UCSD-AML1 (cell line): ENCODE data around the gene ZNF407.

ENCODE experiments used
- DNase-seq: peaks from one replicate; lab custom pipeline; 2025; ENCODE audit not compliant: unreplicated experiment; lab: John Stamatoyannopoulos, UW

Gene ZNF407

GRCh38 chr18:75041586-75041985 lies 443.9 kb downstream of the ZNF407 start:
- no peak for DNase-seq

DNA sequence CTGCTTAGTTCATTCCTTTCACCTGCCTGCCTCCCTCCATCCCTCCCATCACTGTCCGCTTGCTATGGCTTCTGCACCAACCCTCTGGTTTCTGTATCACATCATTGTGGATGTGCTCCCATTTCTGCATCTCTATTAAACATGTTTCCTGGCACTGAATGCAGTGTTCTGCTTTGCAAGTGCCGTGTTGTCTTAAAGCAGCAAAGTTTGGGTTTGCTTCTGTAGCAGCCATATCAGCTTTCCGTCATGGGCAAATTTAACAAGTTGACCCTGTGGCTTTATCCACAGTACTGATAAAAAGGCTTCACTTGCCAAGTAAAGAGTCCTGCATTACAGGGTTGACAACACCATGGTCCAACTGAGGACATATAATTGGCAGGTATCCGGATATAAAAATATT lies 445.8 kb downstream of the ZNF407 start:
- DNase-seq, result no peak

DNA sequence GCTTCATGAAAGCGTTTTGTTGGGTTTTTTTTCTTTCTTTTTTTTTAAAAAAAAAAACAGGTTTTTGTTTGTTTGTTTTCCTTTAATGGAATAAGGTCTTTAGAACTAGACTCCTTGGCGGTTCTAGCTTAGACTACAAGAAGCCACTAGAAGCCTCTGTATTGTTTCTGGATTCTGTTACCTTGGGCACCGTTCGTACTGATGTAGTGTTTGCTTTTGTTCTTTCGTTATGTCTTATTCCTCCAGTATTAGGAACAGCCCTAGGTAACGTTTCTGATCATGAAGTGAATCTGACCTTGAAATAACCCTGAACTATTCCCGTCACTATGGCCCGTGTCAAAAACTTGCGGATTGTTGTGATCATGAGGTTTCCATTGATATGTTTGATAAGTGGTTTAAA lies 446.6 kb downstream of the ZNF407 start:
- no peak for DNase-seq

DNA sequence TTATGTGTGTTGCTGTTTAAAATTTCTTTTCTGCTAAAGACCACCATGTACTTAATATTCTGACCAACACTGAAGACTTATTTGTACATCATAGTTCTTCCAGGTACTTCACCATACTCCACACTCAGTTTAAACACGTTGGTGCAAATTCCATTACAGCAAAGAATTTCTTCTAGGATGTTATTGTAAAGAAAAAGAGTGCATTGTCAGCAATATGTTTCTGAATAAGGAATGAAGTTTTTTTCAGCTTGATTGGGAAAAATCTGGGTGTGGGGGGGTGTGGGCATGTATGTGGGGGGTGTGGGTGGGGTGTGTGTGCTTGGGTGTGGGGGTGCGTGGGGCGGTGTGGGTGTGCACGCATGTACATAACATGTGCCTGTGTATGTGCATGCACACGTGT lies 447.1 kb downstream of the ZNF407 start:
- DNase-seq, result no peak

DNA sequence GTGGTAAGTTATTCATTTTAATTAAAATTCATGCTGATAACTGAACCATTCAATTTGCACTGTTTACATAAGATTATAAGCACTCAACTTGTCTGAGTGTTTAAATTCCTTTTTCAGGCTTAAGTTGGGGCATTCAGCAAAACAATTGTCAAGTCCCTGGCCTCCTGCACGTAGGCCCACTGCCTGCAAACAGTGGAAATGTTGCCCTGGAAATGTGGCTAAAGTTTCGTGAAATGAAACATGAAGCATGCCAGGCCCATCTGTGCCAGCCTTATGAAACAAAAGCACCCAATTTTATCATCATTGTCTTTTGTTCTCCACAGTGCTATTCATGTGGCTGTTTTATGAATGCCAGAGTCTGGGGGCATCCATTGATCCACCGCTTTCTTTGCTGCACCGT lies 447.6 kb downstream of the ZNF407 start:
- DNase-seq, result no peak

DNA sequence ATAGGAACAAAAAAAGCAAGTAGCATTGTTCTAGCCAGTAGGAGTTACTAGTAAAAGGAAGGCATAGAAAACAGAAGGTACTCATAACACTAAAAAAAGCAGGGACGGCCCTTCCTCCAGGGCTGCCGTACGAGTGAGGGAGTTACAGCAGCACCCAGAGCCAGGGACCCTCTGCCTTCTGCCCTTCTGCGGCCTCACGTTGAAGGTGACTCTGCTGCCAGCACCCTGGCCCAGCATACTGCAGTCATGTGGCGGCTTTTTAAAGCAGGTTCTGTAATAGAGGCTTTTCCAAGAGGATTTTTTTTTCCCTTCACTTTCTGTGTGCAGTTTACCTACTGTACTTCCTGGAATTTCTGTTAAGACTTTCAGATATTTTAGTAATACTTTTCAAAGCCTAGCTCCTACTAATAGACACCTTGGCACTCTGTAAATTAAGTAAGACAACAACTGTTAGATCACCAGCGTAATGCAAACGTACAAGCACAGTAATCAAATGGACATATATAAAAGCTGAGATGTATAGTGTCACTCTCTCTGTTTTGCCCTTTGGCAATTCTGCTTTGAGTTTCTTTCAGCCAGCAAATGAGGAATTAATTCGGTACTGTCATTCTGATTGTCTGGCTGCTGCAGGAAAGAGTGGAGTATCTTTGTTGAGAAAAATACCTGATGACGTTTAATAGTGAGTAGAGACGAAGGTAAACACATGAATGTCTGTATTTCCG lies 449.7 kb downstream of the ZNF407 start:
- DNase-seq, result no peak

GRCh38 chr18:75048776-75049454 lies 451.2 kb downstream of the ZNF407 start:
- no peak for DNase-seq

DNA sequence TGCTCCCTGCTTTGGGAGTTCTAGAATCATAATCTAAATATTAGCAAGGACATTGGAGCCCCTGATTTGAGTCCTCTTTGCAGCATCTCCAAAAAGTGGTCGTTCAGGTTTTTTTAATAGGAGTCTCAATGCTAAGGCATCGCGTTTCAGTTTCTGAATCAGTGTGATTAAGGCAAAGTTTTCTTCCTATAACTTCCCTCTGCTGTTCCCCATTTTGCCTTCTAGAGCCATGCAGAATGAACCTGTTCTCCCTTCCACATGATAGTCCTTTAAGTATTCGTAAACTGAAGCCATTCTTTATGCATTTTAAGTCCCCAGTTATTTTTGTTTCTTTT lies 451.8 kb downstream of the ZNF407 start:
- no peak for DNase-seq

DNA sequence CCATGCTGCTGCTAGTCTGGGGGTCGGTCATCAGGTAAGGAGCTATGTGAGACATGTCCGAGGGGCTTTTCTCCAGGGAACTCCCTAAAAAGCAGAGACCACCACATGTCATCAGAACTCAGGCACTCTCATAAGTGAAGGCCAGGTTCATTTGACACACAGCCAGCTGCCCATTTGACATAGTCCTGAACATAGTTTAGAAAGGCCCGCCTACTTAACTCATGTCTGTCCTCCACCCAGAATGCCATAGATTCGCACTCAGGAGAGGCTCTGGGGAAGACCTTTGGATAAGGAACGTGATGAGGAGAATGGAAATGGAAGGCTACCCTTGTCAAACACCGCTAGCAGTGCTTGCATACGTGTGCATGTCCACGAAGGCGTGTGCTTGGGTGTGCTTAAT lies 454.1 kb downstream of the ZNF407 start:
- no peak for DNase-seq

DNA sequence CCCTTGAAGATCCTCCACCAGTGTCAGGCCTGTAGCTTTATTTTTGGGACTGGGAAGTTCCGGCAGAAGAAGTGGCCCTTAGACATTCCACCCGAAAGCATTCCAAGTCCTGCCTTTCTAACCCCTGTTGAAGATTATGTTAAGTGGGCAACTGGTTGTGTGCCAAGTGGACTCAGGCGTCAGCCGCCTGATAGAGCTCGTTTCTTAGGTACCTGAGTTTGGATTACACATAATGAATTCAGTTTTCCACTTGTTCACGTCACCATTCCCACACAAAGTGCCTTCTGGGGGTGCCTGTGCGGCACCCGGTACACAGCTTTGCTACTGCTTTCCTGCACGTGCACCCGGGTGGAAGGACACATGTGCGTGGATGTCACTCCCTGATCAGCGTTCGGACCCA lies 454.8 kb downstream of the ZNF407 start:
- DNase-seq, result no peak

DNA sequence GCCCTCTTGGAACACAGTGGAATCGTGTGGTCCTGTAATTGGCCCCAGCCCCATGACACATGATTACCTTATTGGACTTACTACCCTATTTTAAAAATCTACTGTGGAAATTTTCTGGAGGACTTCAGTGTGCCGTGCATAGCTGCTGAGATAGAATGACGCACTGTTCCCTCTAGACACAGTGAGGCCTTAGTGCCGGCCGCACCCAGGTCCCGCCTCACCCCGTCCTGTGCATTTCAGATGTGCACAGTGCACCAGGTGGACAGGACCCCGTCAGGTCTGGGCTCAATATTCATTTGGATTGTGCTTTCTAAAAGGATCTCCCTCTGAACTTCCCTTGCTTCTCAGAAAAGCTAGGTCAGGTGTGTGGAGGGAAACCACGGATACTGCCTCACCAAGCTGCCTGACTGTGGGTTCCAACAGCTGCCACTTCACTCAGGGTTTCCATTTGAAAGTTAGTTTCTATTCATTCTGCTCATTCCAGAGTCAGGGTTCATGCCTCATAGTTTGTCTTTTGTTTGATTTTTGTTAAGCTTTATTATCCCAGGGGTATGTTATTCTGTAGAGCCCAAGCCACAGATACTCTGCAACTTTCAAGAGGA lies 455.5 kb downstream of the ZNF407 start:
- no peak for DNase-seq

DNA sequence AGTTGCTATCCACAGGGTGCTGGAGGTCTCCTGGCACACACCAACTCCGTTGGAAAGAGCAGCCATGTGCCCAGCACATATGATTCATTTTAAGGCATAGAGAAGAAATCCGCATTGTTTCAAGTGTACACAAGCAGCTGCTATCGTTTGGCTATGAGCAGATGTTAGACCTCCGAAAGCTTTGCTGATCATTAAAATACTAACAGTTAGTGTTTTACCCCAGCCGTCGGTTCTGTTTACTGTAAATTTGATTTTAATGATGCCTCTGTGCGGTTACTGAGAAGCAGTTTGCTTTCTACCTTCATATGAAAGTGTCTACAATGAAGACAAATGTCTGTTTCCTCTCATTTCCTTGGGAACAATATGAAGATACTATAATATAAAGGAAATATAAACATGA lies 456.4 kb downstream of the ZNF407 start:
- no peak for DNase-seq

- DNase-seq, result no peak
Observed at GRCh38 chr18:75054611-75055010, 456.9 kb downstream of the ZNF407 start.

DNA sequence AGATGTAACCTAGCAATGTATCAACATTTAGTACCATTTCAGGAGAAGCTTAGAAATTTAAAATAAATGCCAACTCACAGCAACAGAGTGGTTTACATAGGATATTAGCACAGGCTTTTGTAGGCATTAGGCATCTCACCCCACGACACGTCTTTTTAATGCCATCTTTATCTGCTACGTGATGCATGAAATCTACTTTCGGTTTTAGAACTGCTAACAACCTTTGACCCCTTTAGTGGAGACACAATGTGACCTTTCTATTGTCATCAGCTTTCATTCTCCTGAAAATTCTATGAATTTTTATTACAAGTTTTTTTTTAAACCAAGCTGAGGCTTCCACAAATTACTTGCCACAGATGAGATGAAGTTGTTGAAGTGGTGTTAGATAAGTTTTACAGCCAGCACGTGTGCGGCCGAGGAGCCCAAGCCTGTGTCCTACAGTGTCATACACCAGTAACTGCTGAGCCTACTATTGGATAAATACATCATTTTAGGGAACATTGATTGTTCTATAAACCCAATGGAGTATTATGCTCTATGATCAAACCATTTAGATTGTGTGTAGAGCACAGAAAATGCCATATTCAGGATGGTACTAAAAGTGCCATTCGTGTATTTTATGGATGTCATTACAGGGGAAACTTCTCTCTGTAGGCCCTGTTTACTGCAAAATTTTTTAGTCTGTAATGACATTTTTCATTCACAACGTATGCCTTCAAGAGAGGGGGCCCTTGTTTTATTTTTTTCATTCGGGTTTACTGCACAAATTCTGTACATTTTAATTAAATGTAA lies 459.7 kb downstream of the ZNF407 start:
- DNase-seq, result no peak

DNA sequence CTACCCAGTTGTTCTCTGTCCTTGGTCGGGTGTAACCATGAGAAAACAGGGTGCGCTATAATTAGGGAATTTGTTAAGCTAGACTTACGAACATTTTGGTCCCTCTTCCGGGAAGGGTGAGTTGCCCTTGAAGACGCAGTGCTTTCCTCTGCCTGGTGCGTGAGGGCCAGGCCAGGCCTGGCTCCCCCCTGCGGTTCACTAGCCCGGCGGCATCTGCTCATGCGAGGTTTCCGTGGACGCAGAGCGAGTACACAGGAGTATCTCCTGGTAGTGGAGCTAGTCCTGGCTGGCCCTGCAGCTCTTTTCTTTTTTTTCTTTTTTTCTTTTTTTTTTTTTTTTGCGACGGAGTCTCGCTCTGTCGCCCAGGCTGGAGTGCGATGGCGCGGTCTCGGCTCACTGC lies 462.5 kb downstream of the ZNF407 start:
- no peak for DNase-seq

DNA sequence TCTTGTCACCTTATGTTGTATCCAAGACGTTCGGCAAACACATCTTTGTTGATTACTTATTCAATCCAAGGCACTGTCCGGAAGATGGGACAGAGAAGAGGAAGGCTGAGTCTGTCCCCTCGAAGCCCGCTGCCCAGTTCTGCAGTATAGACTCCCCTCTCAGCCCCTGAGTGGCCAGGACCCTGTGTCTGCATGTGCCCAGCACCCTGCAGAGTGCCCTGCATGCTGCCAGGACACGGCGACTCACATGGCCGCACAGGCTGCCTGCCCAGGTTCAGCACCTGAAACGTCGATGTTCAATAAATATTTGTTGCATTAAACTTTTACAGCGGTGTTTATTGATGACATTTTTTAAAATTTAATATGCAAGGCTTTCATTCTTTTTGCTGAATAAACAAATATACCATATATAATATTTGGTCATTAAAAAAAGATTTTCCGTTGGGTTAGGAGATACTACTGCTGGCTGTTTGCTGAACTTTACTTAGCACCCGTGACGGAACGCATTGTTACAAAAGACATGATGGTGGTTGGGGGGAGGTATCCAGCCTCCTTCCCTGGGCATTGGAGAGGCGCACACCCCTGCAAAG lies 464.7 kb downstream of the ZNF407 start:
- DNase-seq, result no peak

DNA sequence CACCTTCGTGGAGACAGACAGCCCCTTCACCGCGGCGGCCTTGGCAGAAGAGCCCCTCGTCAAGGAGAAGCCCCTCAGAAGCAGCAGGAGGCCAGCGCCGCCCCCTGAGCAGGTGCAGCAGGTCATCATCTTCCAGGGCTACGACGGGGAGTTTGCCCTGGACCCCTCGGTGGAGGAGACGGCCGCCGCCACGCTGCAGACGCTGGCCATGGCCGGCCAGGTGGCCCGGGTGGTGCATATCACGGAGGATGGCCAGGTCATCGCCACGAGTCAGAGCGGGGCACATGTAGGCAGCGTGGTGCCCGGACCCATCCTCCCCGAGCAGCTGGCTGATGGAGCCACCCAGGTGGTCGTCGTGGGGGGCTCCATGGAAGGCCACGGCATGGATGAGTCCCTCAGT lies 465.5 kb downstream of the ZNF407 start:
- DNase-seq, result no peak

DNA sequence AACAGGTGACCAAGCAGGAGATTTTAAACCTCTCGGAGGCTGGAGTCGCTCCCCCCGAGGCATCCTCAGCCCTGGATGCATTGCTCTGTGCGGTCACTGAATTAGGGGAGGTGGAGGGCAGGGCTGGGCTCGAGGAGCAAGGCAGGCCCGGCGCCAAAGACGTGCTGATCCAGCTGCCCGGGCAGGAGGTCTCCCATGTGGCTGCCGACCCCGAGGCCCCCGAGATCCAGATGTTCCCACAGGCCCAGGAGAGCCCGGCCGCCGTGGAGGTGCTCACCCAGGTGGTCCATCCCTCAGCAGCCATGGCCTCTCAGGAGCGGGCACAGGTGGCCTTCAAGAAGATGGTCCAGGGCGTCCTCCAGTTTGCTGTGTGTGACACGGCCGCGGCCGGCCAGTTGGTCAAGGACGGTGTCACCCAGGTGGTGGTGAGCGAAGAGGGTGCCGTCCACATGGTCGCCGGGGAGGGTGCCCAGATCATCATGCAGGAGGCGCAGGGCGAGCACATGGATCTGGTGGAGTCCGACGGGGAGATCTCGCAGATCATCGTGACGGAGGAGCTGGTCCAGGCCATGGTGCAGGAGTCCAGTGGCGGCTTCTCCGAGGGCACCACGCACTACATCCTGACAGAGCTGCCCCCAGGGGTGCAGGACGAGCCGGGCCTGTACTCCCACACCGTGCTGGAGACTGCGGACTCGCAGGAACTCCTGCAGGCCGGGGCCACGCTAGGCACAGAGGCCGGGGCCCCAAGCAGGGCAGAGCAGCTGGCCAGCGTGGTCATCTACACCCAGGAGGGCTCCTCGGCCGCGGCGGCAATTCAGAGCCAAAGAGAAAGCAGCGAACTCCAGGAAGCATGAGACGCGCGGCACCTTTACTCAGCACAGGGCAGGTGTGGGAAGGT lies 466.2 kb downstream of the ZNF407 start:
- no peak for DNase-seq

- DNase-seq, result no peak
Observed at GRCh38 chr18:75064513-75064905, 466.8 kb downstream of the ZNF407 start.

DNA sequence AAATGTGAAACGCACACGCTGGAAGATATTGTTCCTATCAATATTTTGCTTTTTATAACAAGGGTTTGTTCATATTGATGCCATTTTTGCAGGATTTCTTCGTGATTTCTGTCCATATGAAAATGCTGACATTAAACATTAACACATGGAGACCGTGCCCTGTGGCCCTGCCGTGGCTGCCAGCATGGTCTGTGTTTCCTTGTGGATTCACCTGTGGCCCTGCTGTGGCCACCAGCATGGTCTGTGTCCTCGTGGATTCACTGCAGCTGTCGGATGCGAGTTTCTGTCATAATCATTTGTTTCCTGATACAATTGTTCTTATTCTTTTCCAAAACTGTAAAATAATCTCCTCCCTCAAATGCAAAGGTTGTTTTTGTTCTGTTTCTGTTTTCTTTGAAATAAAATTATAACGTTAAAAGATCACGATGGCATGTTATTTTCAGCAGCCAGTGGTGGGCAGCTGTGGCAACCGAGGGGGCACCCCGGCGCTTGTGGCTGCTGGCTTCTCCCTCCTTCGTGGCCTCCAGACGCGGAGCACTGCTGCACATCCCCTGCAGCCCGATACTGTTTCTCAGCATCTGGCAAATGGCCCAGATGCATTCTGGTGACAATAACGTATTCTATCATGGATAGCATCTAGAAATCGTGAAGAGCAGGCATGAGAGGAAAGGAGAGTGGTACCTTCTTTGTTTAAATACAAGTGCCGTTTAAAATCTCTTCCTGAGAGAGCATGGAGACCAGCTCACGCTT lies 467.8 kb downstream of the ZNF407 start:
- DNase-seq, result no peak
